OCI-LY1 (cell line): ENCODE results near the gene RPL37A.

Experiments
- H2AFZ ChIP-seq: fragments of 200-600 bp; sonication (generic), shearing (Covaris generic); 2 replicates; pipeline ENCODE4 v1.6.0; 2014; ENCODE audit warnings: antibody characterized with exemption, mild to moderate bottlenecking, low read length
- H3F3A ChIP-seq: fragments of 200-600 bp; sonication (generic), shearing (Covaris generic); 2 replicates; pipeline ENCODE4 v1.6.0; 2014; ENCODE audit warnings: mild to moderate bottlenecking, antibody characterized with exemption, low read length, moderate library complexity; ENCODE audit not compliant: insufficient read depth
- H3K27ac ChIP-seq: fragments of 200-600 bp; sonication (generic); 2 replicates; pipeline ENCODE4 v1.5.1; 2014; ENCODE audit warnings: low read length, mixed run types, mild to moderate bottlenecking, low read depth; ENCODE audit not compliant: poor library complexity, severe bottlenecking
- H3K27me3 ChIP-seq: fragments of 200-600 bp; sonication (generic); 2 replicates; pipeline ENCODE4 v1.6.0; 2014; ENCODE audit warnings: antibody characterized with exemption, mild to moderate bottlenecking, low read length, moderate library complexity; ENCODE audit not compliant: insufficient read depth
- H3K36me3 ChIP-seq: fragments of 200-600 bp; sonication (generic); 2 replicates; pipeline ENCODE4 v1.6.1; 2014; ENCODE audit warnings: mild to moderate bottlenecking, antibody characterized with exemption, low read length, moderate library complexity, mixed read lengths; ENCODE audit not compliant: insufficient read depth
- H3K4me1 ChIP-seq: fragments of 200-600 bp; sonication (generic); 2 replicates; pipeline ENCODE4 v1.5.1; 2014; ENCODE audit warnings: mild to moderate bottlenecking, low read length, moderate library complexity; ENCODE audit not compliant: insufficient read depth, severe bottlenecking
- H3K4me2 ChIP-seq: fragments of 200-600 bp; sonication (generic), shearing (Covaris generic); 2 replicates; pipeline ENCODE4 v1.6.1; 2014; ENCODE audit warnings: low read length
- H3K4me3 ChIP-seq: fragments of 200-600 bp; sonication (generic); 2 replicates; pipeline ENCODE4 v1.5.1; 2014; ENCODE audit warnings: low read length, low read depth, mild to moderate bottlenecking, mixed read lengths; ENCODE audit not compliant: poor library complexity, severe bottlenecking
- H3K79me2 ChIP-seq: fragments of 200-600 bp; shearing (Covaris generic); 2 replicates; pipeline ENCODE4 v1.6.1; 2016; ENCODE audit warnings: mixed run types, low read length, mixed read lengths; ENCODE audit not compliant: insufficient read depth
- H3K9ac ChIP-seq: fragments of 200-600 bp; sonication (generic), shearing (Covaris generic); 2 replicates; pipeline ENCODE4 v1.6.1; 2014; ENCODE audit warnings: mild to moderate bottlenecking, low read length, mixed read lengths
- H3K9me2 ChIP-seq: fragments of 200-600 bp; sonication (generic), shearing (Covaris generic); 2 replicates; pipeline ENCODE4 v1.6.1; 2014; ENCODE audit warnings: low read depth, mild to moderate bottlenecking, low read length, mixed read lengths
- H3K9me3 ChIP-seq: fragments of 200-600 bp; shearing (Covaris generic); 2 replicates; pipeline ENCODE4 v1.6.1; 2014; ENCODE audit warnings: low read length, mixed read lengths
- H4K20me1 ChIP-seq: fragments of 200-600 bp; sonication (generic), shearing (Covaris generic); 2 replicates; pipeline ENCODE4 v1.6.0; 2016; ENCODE audit warnings: mild to moderate bottlenecking, low read length; ENCODE audit not compliant: insufficient read depth
- EZH2 ChIP-seq: fragments of 200-600 bp; sonication (generic), shearing (Covaris generic); IDR thresholded peaks from 2 replicates; pipeline ENCODE4 v1.8.0; 2017; ENCODE audit warnings: borderline replicate concordance, mixed run types, mild to moderate bottlenecking, antibody characterized with exemption, low read length, moderate library complexity, mixed read lengths
- TF ChIP-seq, protein P1 (sequence below): fragments of 200-600 bp; sonication (generic), shearing (Covaris generic); IDR thresholded peaks from 2 replicates; pipeline ENCODE4 v1.5.1; 2017; ENCODE audit warnings: mild to moderate bottlenecking, antibody characterized with exemption, low read length, moderate library complexity, mixed read lengths

Gene RPL37A

GRCh38 chr2:216491793-216492596, 6.6 kb upstream of the RPL37A start:
- no peak overlapping the region for H3K27ac ChIP-seq
- H3F3A ChIP-seq, result no peaks in the 10 kb centered on the region
- TF ChIP-seq, protein P1, sequence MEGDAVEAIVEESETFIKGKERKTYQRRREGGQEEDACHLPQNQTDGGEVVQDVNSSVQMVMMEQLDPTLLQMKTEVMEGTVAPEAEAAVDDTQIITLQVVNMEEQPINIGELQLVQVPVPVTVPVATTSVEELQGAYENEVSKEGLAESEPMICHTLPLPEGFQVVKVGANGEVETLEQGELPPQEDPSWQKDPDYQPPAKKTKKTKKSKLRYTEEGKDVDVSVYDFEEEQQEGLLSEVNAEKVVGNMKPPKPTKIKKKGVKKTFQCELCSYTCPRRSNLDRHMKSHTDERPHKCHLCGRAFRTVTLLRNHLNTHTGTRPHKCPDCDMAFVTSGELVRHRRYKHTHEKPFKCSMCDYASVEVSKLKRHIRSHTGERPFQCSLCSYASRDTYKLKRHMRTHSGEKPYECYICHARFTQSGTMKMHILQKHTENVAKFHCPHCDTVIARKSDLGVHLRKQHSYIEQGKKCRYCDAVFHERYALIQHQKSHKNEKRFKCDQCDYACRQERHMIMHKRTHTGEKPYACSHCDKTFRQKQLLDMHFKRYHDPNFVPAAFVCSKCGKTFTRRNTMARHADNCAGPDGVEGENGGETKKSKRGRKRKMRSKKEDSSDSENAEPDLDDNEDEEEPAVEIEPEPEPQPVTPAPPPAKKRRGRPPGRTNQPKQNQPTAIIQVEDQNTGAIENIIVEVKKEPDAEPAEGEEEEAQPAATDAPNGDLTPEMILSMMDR, result no peak
- no peak for TF ChIP-seq EZH2
- H4K20me1 ChIP-seq, result no peaks in the 10 kb centered on the region
- no peaks in the 10 kb centered on the region for H3K79me2 ChIP-seq
- peak overlapping the region; percentile 86 for H2AFZ ChIP-seq
- H3K9me3 ChIP-seq, result no peaks in the 10 kb centered on the region
- H3K4me3 ChIP-seq, result no peak overlapping the region
- H3K9ac ChIP-seq, result no peak overlapping the region
- no peak overlapping the region; the same call in 1 of the 2 replicates for H3K4me2 ChIP-seq
- no peaks in the 10 kb centered on the region for H3K36me3 ChIP-seq
- peaks cover 11% of the 10 kb centered on the region for H3K4me1 ChIP-seq
- H3K9me2 ChIP-seq, result no peaks in the 10 kb centered on the region
- no peaks in the 10 kb centered on the region for H3K27me3 ChIP-seq

DNA sequence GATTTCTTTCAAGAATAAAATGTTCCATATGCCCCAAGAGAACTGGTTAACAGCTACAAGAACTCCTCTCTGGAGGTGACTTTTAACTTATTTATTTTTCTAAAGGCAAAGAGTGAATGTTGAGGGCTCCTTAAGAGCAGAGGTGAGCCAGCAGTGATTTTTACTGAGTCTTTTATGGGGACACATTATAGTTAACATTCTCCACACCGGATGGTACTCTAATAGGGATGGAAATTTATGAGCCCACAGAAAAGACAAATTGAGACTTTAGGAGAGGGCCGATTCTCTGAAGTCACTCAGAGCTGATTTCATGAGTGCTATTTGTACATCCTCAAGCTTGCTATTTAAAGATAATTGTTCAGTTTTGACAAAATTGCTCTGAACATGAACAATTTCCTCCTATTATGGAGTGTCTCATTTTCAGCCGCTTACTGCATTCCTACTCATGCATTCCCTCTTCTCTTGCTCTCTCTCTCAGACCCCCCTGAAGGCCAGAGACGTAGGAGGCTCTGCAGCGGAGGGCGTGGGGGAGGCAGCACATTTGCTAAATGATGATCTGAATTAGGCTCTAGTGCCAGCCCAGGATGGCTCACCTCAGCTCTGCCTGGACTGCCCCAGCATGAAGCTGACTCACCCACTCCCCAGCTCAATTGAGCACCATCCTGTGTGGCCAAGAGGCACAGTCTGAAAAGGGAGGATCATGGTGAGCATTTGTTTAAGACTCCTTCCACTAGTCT, 5.9 kb upstream of the RPL37A start:
- no peaks in the 10 kb centered on the region for H4K20me1 ChIP-seq
- H3K27ac ChIP-seq, result no peak overlapping the region
- no peaks in the 10 kb centered on the region for H3K27me3 ChIP-seq
- no peaks in the 10 kb centered on the region for H3F3A ChIP-seq
- H3K9ac ChIP-seq, result no peak overlapping the region
- no peak overlapping the region for H3K4me2 ChIP-seq
- no peaks in the 10 kb centered on the region for H3K79me2 ChIP-seq
- peaks cover 17% of the 10 kb centered on the region for H3K4me1 ChIP-seq
- TF ChIP-seq EZH2, result no peak
- TF ChIP-seq, protein P1, result no peak
- H3K9me3 ChIP-seq, result no peaks in the 10 kb centered on the region
- no peak overlapping the region for H2AFZ ChIP-seq
- H3K9me2 ChIP-seq, result no peaks in the 10 kb centered on the region
- H3K36me3 ChIP-seq, result no peaks in the 10 kb centered on the region
- H3K4me3 ChIP-seq, result no peak overlapping the region

DNA sequence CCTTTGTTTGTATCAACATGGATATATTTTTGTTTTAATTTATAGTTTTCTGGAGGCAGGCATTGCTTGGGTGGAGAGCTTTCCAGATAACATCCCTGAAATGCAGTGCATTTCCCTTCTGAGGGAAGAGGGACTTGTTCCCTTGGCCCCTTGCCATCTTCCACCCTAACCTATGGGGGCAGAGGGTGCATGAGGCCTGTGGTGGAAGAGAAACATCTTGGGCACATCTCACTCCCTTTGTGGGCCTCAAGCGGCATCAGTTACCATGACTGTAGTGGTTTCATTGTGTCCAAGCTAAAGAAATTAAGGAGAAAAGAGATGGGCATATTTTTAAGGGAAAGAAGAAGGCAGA, 5.3 kb upstream of the RPL37A start:
- Histone ChIP-seq H3F3A (no peaks in the 10 kb centered on the region), H3K4me3 (no peak overlapping the region), H3K9me2 (no peaks in the 10 kb centered on the region), H2AFZ (no peak overlapping the region), H3K27ac (no peak overlapping the region), H3K4me1 (peaks cover 22% of the 10 kb centered on the region), H4K20me1 (no peaks in the 10 kb centered on the region), H3K9me3 (no peaks in the 10 kb centered on the region), H3K36me3 (no peaks in the 10 kb centered on the region), H3K79me2 (no peaks in the 10 kb centered on the region), H3K27me3 (no peaks in the 10 kb centered on the region), H3K4me2 (no peak overlapping the region), H3K9ac (no peak overlapping the region)
- TF ChIP-seq, protein P1, result no peak
- TF ChIP-seq EZH2, result no peak
